ENCODE measurements around the gene SLC9A3. TPM values are rescaled to one million over a fixed set of nuclear protein-coding genes. Genes with fewer than 3 reads are reported as not detected.

Gene SLC9A3
- total RNA-seq, result 1 to 10 TPM; 5.9 to 8.2 (median 7.6) TPM

GRCh38 chr5:524234-524972 is at the start of gene SLC9A3:
SLC9A3 (minus strand) TSS chr5:524449.
- Histone ChIP-seq H3K4me3 (replicated peaks in 1 of 3) (no peak within 1 kb of the TSS), H3K4me1 (peaks cover 10 to 15% of the 10 kb centered on the region in 2 donors), H3K36me3 (no peaks in the 10 kb centered on the region), H3K9me3 (no peaks in the 10 kb centered on the region), H3K27me3 (peaks cover 40% of the 10 kb centered on the region), H3K27ac (no peak within 1 kb of the TSS)
- no peak for DNase-seq
- TF ChIP-seq POLR2A (IDR thresholded peaks at IDR 0.05), result no peak
- TF ChIP-seq CTCF (IDR thresholded peaks at IDR 0.05), result no peak
- no CpG with 5 or more reads among the region's 89 CpGs for whole genome bisulfite sequencing, 2 donors
- intact Hi-C loops (cut with DNase I), result no loop called here

- Histone ChIP-seq H3K36me3 (no peaks in the 10 kb centered on the region), H3K27ac (no peak overlapping the region), H3K4me1 (no peaks in the 10 kb centered on the region), H3K27me3 (no peaks in the 10 kb centered on the region), H3K9me3 (no peaks in the 10 kb centered on the region), H3K4me3 (replicated peaks in 1 of 3) (no peak overlapping the region)
- intact Hi-C loops (cut with DNase I), result no loop called here
- 43 to 59% methylated on average over 15 to 16 of the region's 16 CpGs for WGBS, 2 donors
- TF ChIP-seq CTCF (IDR thresholded peaks at IDR 0.05), result no peak
- no peak for TF ChIP-seq POLR2A (IDR thresholded peaks at IDR 0.05)
- DNase-seq, result no peak
Observed at GRCh38 chr5:573976-574375, 49.7 kb upstream of the SLC9A3 start.

GRCh38 chr5:573206-573605 is 49.0 kb upstream of the SLC9A3 start:
- Histone ChIP-seq H3K9me3 (no peaks in the 10 kb centered on the region), H3K36me3 (no peaks in the 10 kb centered on the region), H3K27ac (no peak overlapping the region), H3K4me3 (replicated peaks in 1 of 3) (no peak overlapping the region), H3K4me1 (no peaks in the 10 kb centered on the region), H3K27me3 (no peaks in the 10 kb centered on the region)
- no peak for DNase-seq
- intact Hi-C loops (cut with DNase I), result no loop called here
- 88 to 92% methylated on average over 12 of the region's 12 CpGs for WGBS, 2 donors
- TF ChIP-seq CTCF (IDR thresholded peaks at IDR 0.05) (no peak), POLR2A (IDR thresholded peaks at IDR 0.05) (no peak)

- Histone ChIP-seq H3K9me3 (no peaks in the 10 kb centered on the region), H3K27me3 (peaks cover 3% of the 10 kb centered on the region), H3K4me1 (no peaks in the 10 kb centered on the region), H3K27ac (no peak overlapping the region), H3K4me3 (replicated peaks in 1 of 3) (no peak overlapping the region), H3K36me3 (no peaks in the 10 kb centered on the region)
- TF ChIP-seq CTCF (IDR thresholded peaks at IDR 0.05) (no peak), POLR2A (IDR thresholded peaks at IDR 0.05) (no peak)
- no peak for DNase-seq
- intact Hi-C loops (cut with DNase I), result no loop called here
- 59 to 63% methylated on average over 14 of the region's 14 CpGs for WGBS, 2 donors
Observed at GRCh38 chr5:572398-573019, 48.3 kb upstream of the SLC9A3 start.

- no peak for DNase-seq
- Histone ChIP-seq H3K9me3 (no peaks in the 10 kb centered on the region), H3K36me3 (no peaks in the 10 kb centered on the region), H3K4me1 (no peaks in the 10 kb centered on the region), H3K27me3 (peaks cover 3% of the 10 kb centered on the region), H3K27ac (no peak overlapping the region), H3K4me3 (replicated peaks in 1 of 3) (no peak overlapping the region)
- no peak for TF ChIP-seq POLR2A (IDR thresholded peaks at IDR 0.05)
- no peak for TF ChIP-seq CTCF (IDR thresholded peaks at IDR 0.05)
- WGBS, 2 donors, result 78 to 90% methylated on average over 12 to 13 of the region's 13 CpGs
- intact Hi-C loops (cut with DNase I), result no loop called here
Observed at GRCh38 chr5:571791-572190, 47.5 kb upstream of the SLC9A3 start.
